Activated T-cell treated with anti-CD3 and anti-CD28 coated beads, Interleukin-2, amount 50 U/mL, for 24 hours (primary cell): ENCODE results near the gene RANBP3.

Experiments used
- DNase-seq: peaks from one replicate; pipeline ENCODE4 v3.0.0-alpha.2; 2020
- H3K27ac Mint-ChIP-seq: 2 replicates; pipeline ENCODE4 v1.8.0; 2020; ENCODE audit warnings: mild to moderate bottlenecking, mixed read lengths
- H3K27me3 Mint-ChIP-seq: 2 replicates; pipeline ENCODE4 v1.8.0; 2020; ENCODE audit warnings: mixed read lengths
- H3K36me3 Mint-ChIP-seq: 2 replicates; pipeline ENCODE4 v1.8.0; 2020; ENCODE audit warnings: low read depth, mixed read lengths
- H3K4me1 Mint-ChIP-seq: 2 replicates; pipeline ENCODE4 v1.8.0; 2020; ENCODE audit warnings: low read depth, mixed read lengths
- H3K4me3 Mint-ChIP-seq: 2 replicates; pipeline ENCODE4 v1.8.0; 2020; ENCODE audit warnings: mild to moderate bottlenecking, moderate library complexity, mixed read lengths
- H3K9me3 Mint-ChIP-seq: 2 replicates; pipeline ENCODE4 v1.8.0; 2020; ENCODE audit warnings: mixed read lengths

RANBP3 gene

DNA sequence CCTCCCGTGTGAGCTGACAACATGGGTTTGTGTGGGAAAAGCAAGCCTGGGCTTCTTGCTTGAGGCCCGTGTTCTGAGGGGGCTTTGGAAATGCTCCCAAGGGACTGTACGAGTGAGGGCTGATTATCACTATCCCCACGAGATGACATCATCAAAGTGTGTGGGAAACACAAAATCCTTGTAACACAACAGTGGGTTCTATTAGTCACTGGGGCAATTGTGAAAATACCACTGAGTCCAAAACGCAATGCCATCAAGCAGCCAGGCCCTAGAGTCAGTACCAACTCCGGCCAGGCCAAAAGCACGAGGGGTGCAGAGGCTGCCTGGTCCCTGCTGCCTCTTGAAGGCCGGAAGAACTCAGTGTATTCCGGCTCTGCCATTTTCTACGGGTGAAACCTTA lies 34.3 kb downstream of the RANBP3 start:
- Mint-ChIP-seq H3K4me3 (no peak overlapping the region), H3K4me1 (peaks cover 46% of the 10 kb centered on the region), H3K27me3 (no peaks in the 10 kb centered on the region), H3K9me3 (no peaks in the 10 kb centered on the region), H3K27ac (peak overlapping the region; percentile 73), H3K36me3 (peaks cover 85% of the 10 kb centered on the region)
- no peak for DNase-seq

- DNase-seq = no peak
- Mint-ChIP-seq H3K9me3 (no peaks in the 10 kb centered on the region), H3K36me3 (peaks cover 86% of the 10 kb centered on the region), H3K4me3 (no peak overlapping the region), H3K27ac (peak overlapping the region; percentile 73), H3K4me1 (peaks cover 41% of the 10 kb centered on the region), H3K27me3 (no peaks in the 10 kb centered on the region)
Observed at GRCh38 chr19:5943045-5943444, 34.9 kb downstream of the RANBP3 start.

GRCh38 chr19:5941673-5942072 lies 36.3 kb downstream of the RANBP3 start:
- DNase-seq = no peak
- peak overlapping the region; percentile 9 for H3K27ac Mint-ChIP-seq
- H3K4me3 Mint-ChIP-seq = no peak overlapping the region
- H3K4me1 Mint-ChIP-seq = peaks cover 33% of the 10 kb centered on the region
- H3K27me3 Mint-ChIP-seq = no peaks in the 10 kb centered on the region
- H3K36me3 Mint-ChIP-seq = peaks cover 90% of the 10 kb centered on the region
- no peaks in the 10 kb centered on the region for H3K9me3 Mint-ChIP-seq

DNA sequence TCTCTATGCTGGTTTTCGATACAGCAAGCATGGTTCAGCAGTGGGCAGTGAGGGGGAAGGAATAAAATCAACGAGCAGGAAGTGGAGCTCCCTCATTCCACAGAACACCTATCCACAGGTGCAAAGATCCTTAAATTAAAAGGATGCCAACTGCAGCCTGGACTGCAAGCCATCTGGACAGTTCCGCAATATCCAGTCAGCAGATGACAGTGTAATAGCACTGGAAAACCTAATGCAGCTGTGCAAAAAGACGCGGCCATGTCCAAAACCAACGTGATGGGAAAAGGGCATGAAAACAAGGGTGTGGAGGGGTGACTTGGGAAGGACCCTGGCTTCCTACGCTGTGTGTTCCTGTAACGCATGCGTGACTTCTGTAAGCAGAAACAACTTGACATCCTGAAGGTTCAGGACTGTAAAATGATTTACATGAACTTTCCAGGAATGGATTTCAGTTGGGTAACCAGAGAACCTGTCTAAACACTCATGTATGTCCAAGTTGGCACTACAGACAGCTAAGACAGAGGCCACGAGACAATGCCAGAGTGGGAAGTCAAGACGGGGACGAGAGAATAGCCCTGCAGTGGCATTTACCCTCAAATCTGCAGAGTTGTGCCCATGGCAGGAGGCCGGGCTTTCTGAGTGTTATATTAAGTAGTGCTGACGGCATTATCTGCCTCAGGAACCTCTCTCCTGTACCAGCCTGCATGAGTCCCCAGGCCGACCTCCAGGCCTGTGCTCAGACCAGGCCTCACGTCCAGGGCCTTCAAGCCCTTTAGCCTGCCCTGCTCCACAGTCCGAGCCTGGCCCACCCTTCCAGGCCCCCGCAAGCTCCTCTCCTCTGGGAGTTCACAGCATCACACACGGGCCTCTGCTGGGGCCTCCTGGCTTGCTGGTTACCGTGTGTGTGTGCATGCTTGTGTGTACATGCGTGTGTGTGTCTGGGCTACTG lies 37.4 kb downstream of the RANBP3 start:
- H3K27me3 Mint-ChIP-seq = no peaks in the 10 kb centered on the region
- peak overlapping the region; percentile 44 for H3K27ac Mint-ChIP-seq
- H3K36me3 Mint-ChIP-seq = peaks cover 90% of the 10 kb centered on the region
- H3K9me3 Mint-ChIP-seq = no peaks in the 10 kb centered on the region
- no peak for DNase-seq
- peaks cover 24% of the 10 kb centered on the region for H3K4me1 Mint-ChIP-seq
- H3K4me3 Mint-ChIP-seq = no peak overlapping the region

GRCh38 chr19:5937550-5937949 lies 40.4 kb downstream of the RANBP3 start:
- DNase-seq = no peak
- H3K27me3 Mint-ChIP-seq = no peaks in the 10 kb centered on the region
- peaks cover 89% of the 10 kb centered on the region for H3K36me3 Mint-ChIP-seq
- peak overlapping the region; percentile 57 for H3K27ac Mint-ChIP-seq
- H3K4me1 Mint-ChIP-seq = no peaks in the 10 kb centered on the region
- H3K4me3 Mint-ChIP-seq = no peak overlapping the region
- H3K9me3 Mint-ChIP-seq = no peaks in the 10 kb centered on the region

GRCh38 chr19:5936292-5936592 lies 41.7 kb downstream of the RANBP3 start:
- H3K9me3 Mint-ChIP-seq = no peaks in the 10 kb centered on the region
- no peak overlapping the region for H3K4me3 Mint-ChIP-seq
- H3K27me3 Mint-ChIP-seq = no peaks in the 10 kb centered on the region
- peaks cover 93% of the 10 kb centered on the region for H3K36me3 Mint-ChIP-seq
- no peaks in the 10 kb centered on the region for H3K4me1 Mint-ChIP-seq
- no peak for DNase-seq
- no peak overlapping the region for H3K27ac Mint-ChIP-seq

- Mint-ChIP-seq H3K36me3 (peaks cover 94% of the 10 kb centered on the region), H3K27me3 (no peaks in the 10 kb centered on the region), H3K4me3 (no peak overlapping the region), H3K9me3 (no peaks in the 10 kb centered on the region), H3K4me1 (no peaks in the 10 kb centered on the region), H3K27ac (peak overlapping the region; percentile 40)
- DNase-seq = no peak
Observed at GRCh38 chr19:5935473-5936291, 42.3 kb downstream of the RANBP3 start.

DNA sequence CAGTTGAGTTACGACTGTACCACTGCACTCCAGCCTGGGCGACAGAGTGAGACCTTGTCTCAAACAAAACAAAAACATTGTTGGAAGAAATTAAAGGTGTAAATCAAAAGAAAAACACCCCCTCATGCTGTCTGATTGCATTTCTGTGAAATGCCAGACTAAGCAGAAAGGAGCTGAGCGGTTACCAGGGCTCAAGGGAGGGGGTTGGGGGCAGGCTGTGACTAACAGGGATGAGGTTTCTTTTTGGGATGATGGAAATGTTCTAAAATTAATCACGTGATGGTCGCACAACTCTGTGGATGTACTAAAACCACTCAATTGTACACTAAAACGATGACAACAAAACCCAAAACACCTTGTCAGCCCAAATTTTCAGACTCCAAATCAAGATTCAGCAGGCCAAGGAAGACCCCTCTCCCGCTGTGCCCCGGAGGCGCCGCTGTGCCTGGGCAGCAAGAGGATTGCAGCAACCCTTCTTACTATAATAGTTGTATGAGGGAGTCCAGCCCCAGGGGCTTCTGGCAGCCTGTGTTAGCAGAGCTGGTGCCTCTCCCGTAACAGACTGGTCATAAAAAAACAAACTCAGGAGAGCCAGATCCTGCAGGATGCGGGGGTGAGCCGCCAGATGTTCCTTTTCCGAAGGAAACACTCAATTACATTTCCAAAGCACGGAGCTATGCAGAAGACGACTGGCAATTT lies 43.0 kb downstream of the RANBP3 start:
- Mint-ChIP-seq H3K27me3 (no peaks in the 10 kb centered on the region), H3K9me3 (no peaks in the 10 kb centered on the region), H3K27ac (peak overlapping the region; percentile 59), H3K4me3 (no peak overlapping the region), H3K4me1 (no peaks in the 10 kb centered on the region), H3K36me3 (peaks cover 94% of the 10 kb centered on the region)
- DNase-seq = no peak

DNA sequence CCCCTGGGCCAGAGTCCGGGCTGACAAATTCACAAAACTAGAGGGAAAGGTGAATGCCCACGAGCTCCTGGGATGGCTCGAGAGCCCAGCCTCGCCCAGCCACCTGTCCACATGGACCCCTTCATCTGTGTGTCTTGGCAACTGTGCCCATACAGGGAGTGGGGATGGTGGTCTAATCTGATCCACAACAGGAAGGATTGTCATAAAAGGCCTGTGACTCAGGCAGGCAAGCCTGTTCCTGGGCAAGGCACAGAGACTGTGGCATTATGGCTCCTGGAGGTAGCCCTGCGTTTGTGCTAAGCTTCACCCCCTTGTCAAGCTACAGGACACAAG lies 43.9 kb downstream of the RANBP3 start:
- DNase-seq = no peak
- H3K27me3 Mint-ChIP-seq = no peaks in the 10 kb centered on the region
- peaks cover 94% of the 10 kb centered on the region for H3K36me3 Mint-ChIP-seq
- no peak overlapping the region for H3K27ac Mint-ChIP-seq
- H3K4me1 Mint-ChIP-seq = no peaks in the 10 kb centered on the region
- no peak overlapping the region for H3K4me3 Mint-ChIP-seq
- no peaks in the 10 kb centered on the region for H3K9me3 Mint-ChIP-seq

GRCh38 chr19:5933391-5934068 lies 44.4 kb downstream of the RANBP3 start:
- H3K4me1 Mint-ChIP-seq = no peaks in the 10 kb centered on the region
- H3K9me3 Mint-ChIP-seq = no peaks in the 10 kb centered on the region
- no peaks in the 10 kb centered on the region for H3K27me3 Mint-ChIP-seq
- no peak for DNase-seq
- H3K4me3 Mint-ChIP-seq = no peak overlapping the region
- peaks cover 94% of the 10 kb centered on the region for H3K36me3 Mint-ChIP-seq
- H3K27ac Mint-ChIP-seq = no peak overlapping the region

GRCh38 chr19:5932609-5933262 lies 45.2 kb downstream of the RANBP3 start:
- Mint-ChIP-seq H3K9me3 (no peaks in the 10 kb centered on the region), H3K27ac (no peak overlapping the region), H3K36me3 (peaks cover 94% of the 10 kb centered on the region), H3K4me1 (no peaks in the 10 kb centered on the region), H3K27me3 (no peaks in the 10 kb centered on the region), H3K4me3 (no peak overlapping the region)
- DNase-seq = no peak

- no peak for DNase-seq
- H3K9me3 Mint-ChIP-seq = no peaks in the 10 kb centered on the region
- H3K36me3 Mint-ChIP-seq = peaks cover 94% of the 10 kb centered on the region
- H3K4me1 Mint-ChIP-seq = no peaks in the 10 kb centered on the region
- no peaks in the 10 kb centered on the region for H3K27me3 Mint-ChIP-seq
- H3K27ac Mint-ChIP-seq = no peak overlapping the region
- no peak overlapping the region for H3K4me3 Mint-ChIP-seq
Observed at GRCh38 chr19:5932146-5932545, 45.8 kb downstream of the RANBP3 start.

- Mint-ChIP-seq H3K27me3 (no peaks in the 10 kb centered on the region), H3K36me3 (peaks cover 94% of the 10 kb centered on the region), H3K4me3 (no peak overlapping the region), H3K4me1 (no peaks in the 10 kb centered on the region), H3K9me3 (no peaks in the 10 kb centered on the region), H3K27ac (peak overlapping the region; percentile 40)
- DNase-seq = no peak
Observed at GRCh38 chr19:5931251-5931650, 46.7 kb downstream of the RANBP3 start.

DNA sequence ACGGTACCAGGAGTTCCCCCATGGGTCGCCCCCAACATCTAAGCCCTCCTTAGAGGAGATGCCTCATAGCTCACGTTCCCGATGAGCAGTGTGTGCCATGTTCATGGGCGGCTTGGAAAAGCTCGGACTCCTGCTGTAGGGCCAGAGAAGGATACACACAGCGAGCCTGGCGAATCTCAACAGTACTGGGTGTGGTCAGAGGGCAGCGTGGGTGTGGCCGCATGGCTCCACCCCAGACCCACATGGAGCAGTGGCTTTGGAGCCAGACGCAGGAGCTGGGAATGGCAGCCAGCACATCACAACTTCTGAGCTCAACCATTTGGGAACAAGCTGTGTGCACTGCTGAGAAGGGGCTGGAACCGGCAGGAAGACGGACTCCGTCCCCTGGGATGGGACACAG lies 48.3 kb downstream of the RANBP3 start:
- H3K27ac Mint-ChIP-seq = no peak overlapping the region
- no peak for DNase-seq
- H3K9me3 Mint-ChIP-seq = no peaks in the 10 kb centered on the region
- H3K36me3 Mint-ChIP-seq = peaks cover 94% of the 10 kb centered on the region
- no peaks in the 10 kb centered on the region for H3K4me1 Mint-ChIP-seq
- no peaks in the 10 kb centered on the region for H3K27me3 Mint-ChIP-seq
- H3K4me3 Mint-ChIP-seq = no peak overlapping the region
